Fibroblast of pulmonary artery (primary cell): ENCODE results near the gene GPR39.

ENCODE experiments used
- DNase-seq: peaks from one replicate; pipeline ENCODE4 v3.0.0-alpha.2; 2010; ENCODE audit warnings: low read depth
- H3K4me3 ChIP-seq: replicated peaks from 2 replicates; pipeline ENCODE4 v1.5.1; 2011; ENCODE audit warnings: low read depth, mild to moderate bottlenecking, control low read depth, low read length, moderate library complexity
- TF ChIP-seq, protein P1 (sequence below): IDR thresholded peaks from 2 replicates; pipeline ENCODE4 v1.5.1; 2011; ENCODE audit warnings: mild to moderate bottlenecking, control low read depth, low read length, inconsistent platforms; ENCODE audit errors: missing control alignments

The GPR39 gene

DNA sequence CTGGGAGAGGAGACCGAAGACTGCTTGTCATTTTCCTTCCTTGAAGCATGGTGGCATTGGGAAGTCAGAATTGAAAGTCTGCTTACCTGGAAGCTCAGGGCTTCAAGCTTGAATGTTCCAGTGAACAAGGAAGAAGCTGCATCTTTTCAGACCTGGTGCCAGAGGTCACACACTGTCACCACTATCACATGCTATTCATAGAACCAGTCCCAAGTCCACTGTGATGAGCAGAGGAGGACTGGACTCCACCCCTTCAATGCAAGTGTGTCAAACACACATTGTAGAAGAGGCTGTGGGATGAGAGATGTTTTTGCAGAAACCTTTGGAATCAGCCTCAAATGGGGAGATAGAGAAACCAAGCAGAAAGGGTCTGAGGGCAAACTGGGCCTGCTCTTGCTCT, 172.0 kb downstream of the GPR39 start:
- H3K4me3 ChIP-seq: no peak overlapping the region
- no peak for DNase-seq
- TF ChIP-seq, protein P1, sequence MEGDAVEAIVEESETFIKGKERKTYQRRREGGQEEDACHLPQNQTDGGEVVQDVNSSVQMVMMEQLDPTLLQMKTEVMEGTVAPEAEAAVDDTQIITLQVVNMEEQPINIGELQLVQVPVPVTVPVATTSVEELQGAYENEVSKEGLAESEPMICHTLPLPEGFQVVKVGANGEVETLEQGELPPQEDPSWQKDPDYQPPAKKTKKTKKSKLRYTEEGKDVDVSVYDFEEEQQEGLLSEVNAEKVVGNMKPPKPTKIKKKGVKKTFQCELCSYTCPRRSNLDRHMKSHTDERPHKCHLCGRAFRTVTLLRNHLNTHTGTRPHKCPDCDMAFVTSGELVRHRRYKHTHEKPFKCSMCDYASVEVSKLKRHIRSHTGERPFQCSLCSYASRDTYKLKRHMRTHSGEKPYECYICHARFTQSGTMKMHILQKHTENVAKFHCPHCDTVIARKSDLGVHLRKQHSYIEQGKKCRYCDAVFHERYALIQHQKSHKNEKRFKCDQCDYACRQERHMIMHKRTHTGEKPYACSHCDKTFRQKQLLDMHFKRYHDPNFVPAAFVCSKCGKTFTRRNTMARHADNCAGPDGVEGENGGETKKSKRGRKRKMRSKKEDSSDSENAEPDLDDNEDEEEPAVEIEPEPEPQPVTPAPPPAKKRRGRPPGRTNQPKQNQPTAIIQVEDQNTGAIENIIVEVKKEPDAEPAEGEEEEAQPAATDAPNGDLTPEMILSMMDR: no peak

DNA sequence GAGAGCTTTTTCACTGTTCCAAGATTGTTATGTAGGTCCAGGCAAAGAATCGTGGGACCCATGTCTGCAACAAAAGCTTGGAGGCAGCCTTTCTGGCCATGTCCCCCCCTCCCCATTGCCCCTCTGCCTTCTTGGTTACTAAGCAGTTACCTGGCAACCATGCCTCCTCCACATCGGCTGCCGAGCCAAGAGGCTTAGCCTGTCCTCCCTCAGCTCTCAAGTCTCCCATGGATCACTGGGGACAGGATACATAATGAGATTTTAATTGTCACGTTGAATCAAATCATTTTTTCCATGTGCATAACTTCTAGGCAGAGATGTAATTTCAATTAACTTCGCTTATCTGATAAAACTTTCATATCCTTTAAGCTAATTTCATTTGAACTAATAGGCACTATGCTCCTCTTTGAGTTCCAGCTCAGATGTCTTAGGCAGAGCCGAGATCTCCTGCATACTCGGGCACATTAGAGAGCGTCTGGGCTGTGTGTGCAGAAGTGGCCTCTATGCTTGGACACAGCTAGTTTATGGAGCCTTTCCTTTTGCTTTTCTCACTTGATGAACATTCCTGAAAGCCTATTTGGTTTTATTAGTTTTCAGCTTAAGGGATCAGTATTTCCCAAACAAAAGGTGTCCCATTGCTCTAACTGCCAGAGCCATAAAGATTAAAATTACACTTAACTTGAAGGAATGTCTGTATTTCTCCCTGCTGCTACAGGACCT, 172.7 kb downstream of the GPR39 start:
- H3K4me3 ChIP-seq: no peak overlapping the region
- TF ChIP-seq, protein P1: no peak
- DNase-seq: no peak

DNA sequence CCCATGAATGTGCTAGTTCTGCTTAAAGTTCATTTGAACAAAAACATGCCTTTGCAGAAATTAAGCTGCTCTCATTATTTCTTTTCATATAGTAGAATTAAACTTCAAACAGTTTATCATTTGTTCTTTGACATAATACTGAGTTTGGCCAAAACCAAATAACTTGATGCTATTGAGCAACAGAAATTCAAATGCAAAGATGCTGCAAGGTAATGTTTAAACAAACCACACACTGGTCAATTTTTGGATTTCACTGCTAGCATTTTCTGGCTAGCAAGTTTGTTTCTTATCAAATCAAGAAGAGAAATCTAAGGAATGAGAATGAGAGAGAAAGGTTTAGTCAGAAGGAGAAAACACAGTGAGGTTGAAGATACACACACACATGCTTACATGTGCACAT, 173.4 kb downstream of the GPR39 start:
- TF ChIP-seq, protein P1: no peak
- DNase-seq: no peak
- H3K4me3 ChIP-seq: no peak overlapping the region

DNA sequence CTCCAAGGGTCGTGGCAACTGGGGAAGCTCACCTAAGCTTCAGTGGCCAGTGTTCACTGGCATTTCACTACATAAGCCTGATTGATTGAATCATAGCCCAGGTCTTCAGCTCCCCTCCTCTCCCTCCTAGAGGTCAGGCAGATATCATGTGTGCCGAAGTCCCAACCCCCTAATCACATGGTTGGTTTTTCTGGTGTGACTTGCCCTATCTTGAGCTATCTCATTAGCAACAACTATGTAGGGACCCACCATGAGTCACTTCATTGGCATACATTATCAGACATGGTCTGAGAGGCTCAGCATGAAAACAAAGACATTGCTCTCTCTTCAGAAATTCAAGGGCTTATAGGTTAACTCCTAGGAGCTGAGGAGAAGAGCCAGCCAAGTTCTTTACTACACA, 176.6 kb downstream of the GPR39 start:
- H3K4me3 ChIP-seq: no peak overlapping the region
- TF ChIP-seq, protein P1: no peak
- DNase-seq: no peak

DNA sequence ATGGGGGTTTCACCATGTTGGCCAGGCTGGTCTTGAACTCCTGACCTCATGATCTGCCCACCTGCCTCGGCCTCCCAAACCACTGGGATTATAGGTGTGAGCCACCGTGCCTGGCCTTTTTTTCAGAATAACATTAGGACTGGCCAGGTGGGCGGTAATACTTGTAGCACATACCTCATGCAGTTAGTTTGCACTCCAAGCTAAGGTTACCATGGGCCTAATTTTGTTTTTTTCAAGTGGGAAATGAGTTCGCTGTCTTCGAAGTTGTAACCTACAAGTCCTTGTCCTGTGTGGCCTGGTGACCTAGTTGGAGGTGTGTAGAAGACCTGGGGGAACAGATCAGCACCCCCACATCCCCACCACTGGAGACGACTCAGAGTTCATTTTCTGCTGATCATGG, 178.6 kb downstream of the GPR39 start:
- H3K4me3 ChIP-seq: no peak overlapping the region
- no peak for DNase-seq
- TF ChIP-seq, protein P1: no peak

DNA sequence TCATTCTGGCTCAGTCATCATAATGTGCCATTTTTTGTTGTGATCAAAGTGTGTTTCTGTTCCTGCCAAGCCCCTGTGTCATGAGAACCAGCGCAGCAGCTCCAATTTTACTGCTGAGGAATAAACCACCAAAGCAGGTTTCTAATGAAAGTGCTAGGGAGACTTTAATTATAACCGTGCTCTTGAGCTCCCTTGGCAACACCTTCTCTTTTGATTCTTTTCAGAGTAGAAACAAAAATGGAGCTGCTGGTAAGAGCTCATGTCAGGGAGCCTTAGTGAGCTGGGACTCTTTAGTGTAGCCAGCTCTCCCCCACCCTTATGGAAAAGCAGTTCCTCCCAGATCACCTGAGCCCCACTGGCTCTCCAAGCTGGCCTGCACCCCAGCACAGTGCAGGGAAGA, 179.1 kb downstream of the GPR39 start:
- DNase-seq: no peak
- TF ChIP-seq, protein P1: no peak
- H3K4me3 ChIP-seq: no peak overlapping the region

DNA sequence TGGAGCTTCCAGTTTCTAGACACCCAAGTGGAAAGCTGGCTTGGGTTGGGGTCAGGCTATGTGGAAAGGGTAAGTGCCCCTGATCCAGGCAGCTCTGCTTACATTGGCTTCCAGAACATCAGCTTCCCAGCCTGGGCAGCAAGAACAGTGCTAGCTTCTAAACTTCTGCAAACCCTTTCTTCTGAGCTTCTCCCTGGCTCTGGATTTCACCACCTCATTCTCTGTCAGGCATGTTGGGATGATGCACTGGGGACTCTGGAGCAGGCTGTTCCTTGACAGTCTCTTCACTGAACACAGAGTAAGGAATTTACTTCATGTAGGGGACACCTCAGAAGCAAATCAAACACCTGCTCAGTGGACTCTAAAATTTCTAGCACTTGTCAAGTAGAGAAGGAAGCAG, 180.6 kb downstream of the GPR39 start:
- TF ChIP-seq, protein P1: no peak
- no peak for DNase-seq
- no peak overlapping the region for H3K4me3 ChIP-seq
